SK-N-MC (cell line): Measurements from ENCODE around the gene EEFSEC.

Source experiments
- EZH2 ChIP-seq: fragments of 200-600 bp; sonication (generic); IDR thresholded peaks from one replicate; pipeline ENCODE4 v1.6.1; 2017; ENCODE audit warnings: antibody characterized with exemption
- POLR2AphosphoS5 ChIP-seq: IDR thresholded peaks from 2 replicates; pipeline ENCODE4 v1.6.1; 2012; ENCODE audit warnings: mild to moderate bottlenecking, low read depth, low read length, borderline replicate concordance

GRCh38 chr3:128455116-128455515 is 301.8 kb downstream of the EEFSEC start:
- TF ChIP-seq EZH2 (no peak), POLR2AphosphoS5 (no peak)
